GM12878 (cell line): ENCODE data around the gene TMEM121B.

Experiments used
- MXI1 ChIP-seq: fragments of 150-350 bp; IDR thresholded peaks from 2 replicates; pipeline ENCODE4 v1.6.1; 2011; ENCODE audit warnings: low read depth, mild to moderate bottlenecking, inconsistent platforms, low read length, improper control_type of control experiment
- ZNF384 ChIP-seq: IDR thresholded peaks from 2 replicates; pipeline ENCODE4 v1.6.1; 2012; ENCODE audit warnings: low read depth, mild to moderate bottlenecking, low read length, improper control_type of control experiment, borderline replicate concordance

DNA sequence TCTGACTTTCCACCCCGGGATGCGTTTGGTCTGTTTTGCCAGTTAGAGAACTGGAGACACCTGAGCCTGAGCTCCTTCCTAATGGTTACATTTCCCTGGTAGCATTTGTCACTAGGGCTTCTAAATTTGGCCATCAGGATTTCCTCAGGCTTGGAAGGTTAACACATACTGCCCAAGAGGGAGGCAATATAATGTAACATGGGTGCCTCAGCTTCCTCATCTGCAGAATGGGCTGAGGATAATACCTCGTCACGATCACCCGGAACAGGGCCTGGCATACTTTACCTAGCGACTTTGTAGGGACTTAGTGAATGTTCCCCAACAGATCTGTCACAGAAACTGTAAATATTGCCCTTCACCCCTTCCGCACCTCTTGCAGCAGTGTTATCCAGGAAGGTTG lies 25.1 kb downstream of the TMEM121B start:
- no peak for TF ChIP-seq MXI1
- TF ChIP-seq ZNF384: no peak
